Glutamatergic neuron (in vitro differentiated cells): ENCODE results near the gene AFAP1. TPM values are rescaled to one million over a fixed set of nuclear protein-coding genes. Genes with fewer than 3 reads are reported as not detected.

ENCODE experiments used
- DNase-seq: peaks from one replicate; pipeline ENCODE4 v3.0.0; 2022
- H3K27ac Mint-ChIP-seq: one replicate; pipeline ENCODE4 v1.8.0; 2020; ENCODE audit warnings: mild to moderate bottlenecking, mixed read lengths, inconsistent platforms; ENCODE audit not compliant: unreplicated experiment
- H3K27me3 Mint-ChIP-seq: one replicate; pipeline ENCODE4 v1.8.0; 2020; ENCODE audit warnings: mild to moderate bottlenecking, moderate library complexity, mixed read lengths, inconsistent platforms; ENCODE audit not compliant: unreplicated experiment
- H3K36me3 Mint-ChIP-seq: one replicate; pipeline ENCODE4 v1.8.0; 2020; ENCODE audit warnings: mild to moderate bottlenecking, mixed read lengths, inconsistent platforms; ENCODE audit not compliant: unreplicated experiment
- H3K4me1 Mint-ChIP-seq: one replicate; pipeline ENCODE4 v1.8.0; 2020; ENCODE audit warnings: mild to moderate bottlenecking, low read depth, mixed read lengths, inconsistent platforms; ENCODE audit not compliant: unreplicated experiment
- H3K4me3 Mint-ChIP-seq: one replicate; pipeline ENCODE4 v1.8.0; 2020; ENCODE audit warnings: mild to moderate bottlenecking, mixed read lengths, inconsistent platforms; ENCODE audit not compliant: unreplicated experiment
- H3K9me3 Mint-ChIP-seq: one replicate; pipeline ENCODE4 v1.8.0; 2020; ENCODE audit warnings: mild to moderate bottlenecking, moderate library complexity, mixed read lengths, inconsistent platforms; ENCODE audit not compliant: unreplicated experiment
- total RNA-seq: library from RNA; stranded (reverse); fragmentation: NEBNext Ultra II Directional; extraction: Animal tissue kit (Norgen Biotek cat#: 25700); gene quantifications from one replicate; pipeline ENCODE4 v1.2.1, GENCODE V29; 2021; ENCODE audit not compliant: unreplicated experiment
- TF ChIP-seq, protein P1 (sequence below): fragments of 200-600 bp; sonication (generic); IDR thresholded peaks from one replicate; pipeline ENCODE4 v1.5.0; 2021; ENCODE audit not compliant: partially characterized antibody, unreplicated experiment

AFAP1 gene
- total RNA-seq, 1 donor from 2014 or later = 528 TPM

DNA sequence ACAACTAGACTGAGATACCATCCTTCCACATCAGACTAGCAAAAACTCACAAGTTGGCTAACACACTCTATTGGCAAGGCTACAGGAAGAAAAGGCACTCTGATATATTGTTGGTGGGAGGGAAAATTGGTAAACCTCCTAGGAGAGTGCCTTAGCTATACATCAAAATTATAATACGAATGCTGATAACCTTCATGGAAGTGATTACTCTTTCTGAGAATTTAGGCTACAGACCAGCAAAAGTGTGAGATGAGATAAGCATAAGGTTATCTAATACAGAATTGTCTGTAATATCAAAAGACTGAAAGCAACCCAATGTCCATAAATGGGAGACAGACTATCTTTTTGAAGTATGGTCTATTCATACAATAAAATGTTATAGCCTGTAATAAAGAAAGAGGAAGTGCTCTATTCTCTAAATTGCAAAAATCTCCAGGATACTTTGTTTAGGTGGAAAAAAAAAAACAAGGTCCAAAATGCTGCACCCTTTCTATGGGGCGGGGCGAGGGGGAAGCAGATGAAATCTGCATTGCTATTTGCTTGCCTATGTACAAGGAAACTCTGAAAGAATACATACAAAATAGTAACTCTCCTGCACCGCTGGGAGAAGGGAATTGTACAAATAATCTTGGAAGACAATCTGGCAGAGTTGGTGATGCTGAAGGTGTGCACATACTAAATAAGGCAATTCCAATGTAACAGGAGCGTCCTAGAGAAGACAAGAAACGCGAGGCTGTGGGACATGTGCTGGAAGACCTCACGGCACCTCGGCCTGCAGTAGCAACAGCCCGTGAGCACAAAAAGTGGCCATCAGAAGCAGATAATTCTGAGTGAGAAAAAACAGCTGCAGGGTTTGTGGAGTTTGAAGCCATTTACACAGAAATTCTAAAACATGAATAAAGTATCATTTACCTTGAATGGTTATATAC, 109.7 kb downstream of the AFAP1 start:
- Mint-ChIP-seq H3K4me3 (peak overlapping the region; percentile 37), H3K4me1 (peaks cover 79% of the 10 kb centered on the region), H3K9me3 (peaks cover 54% of the 10 kb centered on the region), H3K27ac (peak overlapping the region; percentile 85), H3K36me3 (peaks cover 25% of the 10 kb centered on the region), H3K27me3 (peaks cover 25% of the 10 kb centered on the region)
- TF ChIP-seq, protein P1, sequence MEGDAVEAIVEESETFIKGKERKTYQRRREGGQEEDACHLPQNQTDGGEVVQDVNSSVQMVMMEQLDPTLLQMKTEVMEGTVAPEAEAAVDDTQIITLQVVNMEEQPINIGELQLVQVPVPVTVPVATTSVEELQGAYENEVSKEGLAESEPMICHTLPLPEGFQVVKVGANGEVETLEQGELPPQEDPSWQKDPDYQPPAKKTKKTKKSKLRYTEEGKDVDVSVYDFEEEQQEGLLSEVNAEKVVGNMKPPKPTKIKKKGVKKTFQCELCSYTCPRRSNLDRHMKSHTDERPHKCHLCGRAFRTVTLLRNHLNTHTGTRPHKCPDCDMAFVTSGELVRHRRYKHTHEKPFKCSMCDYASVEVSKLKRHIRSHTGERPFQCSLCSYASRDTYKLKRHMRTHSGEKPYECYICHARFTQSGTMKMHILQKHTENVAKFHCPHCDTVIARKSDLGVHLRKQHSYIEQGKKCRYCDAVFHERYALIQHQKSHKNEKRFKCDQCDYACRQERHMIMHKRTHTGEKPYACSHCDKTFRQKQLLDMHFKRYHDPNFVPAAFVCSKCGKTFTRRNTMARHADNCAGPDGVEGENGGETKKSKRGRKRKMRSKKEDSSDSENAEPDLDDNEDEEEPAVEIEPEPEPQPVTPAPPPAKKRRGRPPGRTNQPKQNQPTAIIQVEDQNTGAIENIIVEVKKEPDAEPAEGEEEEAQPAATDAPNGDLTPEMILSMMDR = no peak
- DNase-seq = no peak

DNA sequence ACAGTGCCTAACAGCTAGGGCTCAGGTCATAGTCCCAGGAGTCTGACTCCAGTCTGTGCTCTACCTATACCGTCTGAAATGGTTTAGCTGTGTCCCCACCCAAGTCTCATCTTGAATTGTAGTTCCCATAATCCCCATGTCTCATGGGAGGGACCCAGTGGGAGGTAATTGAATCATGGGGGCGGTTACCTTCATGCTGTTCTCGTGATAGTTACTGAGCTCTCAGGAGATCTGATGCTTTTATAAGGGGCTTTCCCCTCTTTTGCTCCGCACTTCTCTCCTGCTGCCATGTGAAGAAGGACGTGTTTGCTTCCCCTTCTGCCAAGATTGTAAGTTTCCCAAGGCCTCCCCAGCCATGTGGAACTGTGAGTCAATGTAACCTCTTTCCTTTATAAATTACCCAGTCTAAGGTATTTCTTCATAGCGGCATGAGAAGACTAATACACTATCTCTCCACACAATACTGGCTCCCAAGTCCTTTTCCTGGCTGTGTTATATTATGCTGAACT, 110.8 kb downstream of the AFAP1 start:
- Mint-ChIP-seq H3K27ac (peak overlapping the region; percentile 85), H3K4me1 (peaks cover 84% of the 10 kb centered on the region), H3K27me3 (peaks cover 22% of the 10 kb centered on the region), H3K36me3 (peaks cover 18% of the 10 kb centered on the region), H3K4me3 (peak overlapping the region; percentile 37), H3K9me3 (peaks cover 59% of the 10 kb centered on the region)
- TF ChIP-seq, protein P1 = no peak
- no peak for DNase-seq

DNA sequence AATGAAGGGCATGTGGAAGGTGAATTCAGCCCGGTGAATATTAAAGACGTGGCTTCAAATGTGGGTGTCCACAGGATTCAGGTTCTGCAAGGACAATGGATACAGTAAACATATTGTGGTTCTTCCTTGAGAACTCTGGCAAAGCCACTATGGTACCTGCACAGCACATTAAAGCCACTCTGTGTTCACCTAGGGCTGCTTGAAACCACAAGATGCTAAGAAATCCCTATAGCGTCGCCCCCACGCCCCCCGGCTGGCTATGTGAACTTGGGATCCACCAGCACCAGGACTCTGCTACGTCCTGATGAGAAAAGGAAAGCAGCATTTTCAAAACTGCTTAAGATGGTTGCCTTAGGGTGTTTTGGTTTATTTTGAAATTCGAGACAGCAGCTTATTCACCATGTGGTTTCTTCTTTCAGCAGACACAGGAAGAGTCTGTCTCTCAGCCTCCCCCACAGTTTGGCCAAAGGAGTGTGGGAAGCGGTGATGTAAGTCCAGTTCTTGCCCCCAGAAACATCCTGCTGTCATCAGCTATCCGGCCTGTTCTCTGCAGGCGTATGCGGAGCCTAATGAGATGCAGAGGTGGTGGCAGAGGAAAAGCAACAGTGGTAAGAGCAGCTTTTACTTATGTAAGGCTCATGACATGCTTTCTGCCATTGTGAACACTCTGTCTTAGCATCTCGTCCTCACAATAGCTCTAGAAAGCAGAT, 111.5 kb downstream of the AFAP1 start:
- Mint-ChIP-seq H3K9me3 (peaks cover 64% of the 10 kb centered on the region), H3K27me3 (peaks cover 25% of the 10 kb centered on the region), H3K27ac (peak overlapping the region; percentile 85), H3K4me1 (peaks cover 88% of the 10 kb centered on the region), H3K4me3 (peak overlapping the region; percentile 68), H3K36me3 (peaks cover 15% of the 10 kb centered on the region)
- no peak for DNase-seq
- TF ChIP-seq, protein P1 = no peak

DNA sequence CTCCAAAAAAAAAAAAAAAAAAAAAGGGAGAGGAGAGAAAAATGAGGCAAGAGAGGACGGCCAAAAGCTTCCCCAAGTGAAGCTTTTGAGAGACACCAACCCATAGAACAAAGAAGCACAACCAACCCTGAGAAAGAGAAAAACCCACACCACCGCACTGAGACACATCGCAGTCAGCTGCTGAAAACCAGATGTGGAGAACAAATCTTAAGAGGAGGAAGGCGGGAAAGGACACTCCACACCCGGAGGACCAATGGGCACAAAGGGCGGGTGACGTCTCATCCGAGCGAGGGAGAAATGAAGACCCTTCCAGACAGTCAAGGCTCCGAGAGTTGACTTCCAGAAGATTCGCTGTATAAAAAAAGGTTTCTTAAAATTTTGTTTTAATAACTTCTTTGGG, 112.1 kb downstream of the AFAP1 start:
- Mint-ChIP-seq H3K4me3 (peak overlapping the region; percentile 48), H3K36me3 (peaks cover 10% of the 10 kb centered on the region), H3K9me3 (peaks cover 59% of the 10 kb centered on the region), H3K27me3 (peaks cover 22% of the 10 kb centered on the region), H3K27ac (peak overlapping the region; percentile 81), H3K4me1 (peaks cover 86% of the 10 kb centered on the region)
- TF ChIP-seq, protein P1 = no peak
- DNase-seq = no peak

DNA sequence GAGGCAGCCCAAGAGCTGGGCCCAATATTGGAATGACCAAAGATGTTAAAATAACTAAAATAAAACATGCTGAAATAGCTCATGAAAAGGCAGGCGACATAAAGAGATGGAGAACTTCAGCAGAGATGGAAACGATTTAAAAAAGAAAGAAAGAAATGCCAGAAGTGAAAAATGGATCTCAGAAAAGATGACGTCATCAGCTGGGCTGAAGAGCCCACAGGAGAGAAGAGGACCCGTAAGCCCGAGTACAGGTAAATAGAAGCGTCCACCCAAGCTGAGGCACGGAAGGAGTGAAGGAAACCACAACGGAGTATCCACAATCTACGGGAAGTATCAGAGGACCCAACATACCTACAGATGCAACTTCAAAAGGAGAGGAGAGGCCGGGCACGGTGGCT, 112.8 kb downstream of the AFAP1 start:
- H3K36me3 Mint-ChIP-seq = peaks cover 10% of the 10 kb centered on the region
- TF ChIP-seq, protein P1 = no peak
- peaks cover 86% of the 10 kb centered on the region for H3K4me1 Mint-ChIP-seq
- peak overlapping the region; percentile 36 for H3K4me3 Mint-ChIP-seq
- peaks cover 23% of the 10 kb centered on the region for H3K27me3 Mint-ChIP-seq
- peak overlapping the region; percentile 34 for H3K27ac Mint-ChIP-seq
- peaks cover 62% of the 10 kb centered on the region for H3K9me3 Mint-ChIP-seq
- DNase-seq = no peak
